Psoas muscle (tissue), 8 donors: Measurements from ENCODE around the gene HOXB2. TPM values are rescaled to one million over a fixed set of nuclear protein-coding genes. Genes with fewer than 3 reads are reported as not detected.

Experiments
- ATAC-seq, 4 donors: fragments of 200-7000 bp; cut with Tn5 transposase; one replicate each; pipeline ENCODE4 v1.9.1; 2020; ENCODE audit warnings: moderate library complexity in 3 of 4, mild to moderate bottlenecking in 2 of 4
- DNase-seq, 2 donors: peaks; one replicate each; pipeline ENCODE4 v3.0.0-alpha.2; 2020
- H3K27ac ChIP-seq: fragments of 200-600 bp; one replicate; pipeline ENCODE4 v1.8.0; 2022
- H3K27me3 ChIP-seq, 3 donors: fragments of 200-600 bp in 1 of 3; one replicate each; pipeline versions ENCODE4 v1.6.1 to v1.8.0; 2013 to 2022; ENCODE audit warnings: low read length in 2 of 3, mild to moderate bottlenecking in 2 of 3, moderate library complexity in 1 of 3; ENCODE audit not compliant: insufficient read depth in 3 of 3
- H3K36me3 ChIP-seq, 2 donors: fragments of 200-600 bp in 1 of 2; one replicate each; pipeline versions ENCODE4 v1.6.1 to v1.8.0; 2013 to 2022; ENCODE audit warnings: low read depth in 1 of 2, mild to moderate bottlenecking in 1 of 2, moderate library complexity in 1 of 2; ENCODE audit not compliant: insufficient read depth in 1 of 2
- H3K4me1 ChIP-seq: fragments of 200-600 bp; one replicate; pipeline ENCODE4 v1.8.0; 2022
- H3K4me3 ChIP-seq: fragments of 200-600 bp; one replicate; pipeline ENCODE4 v1.8.0; 2022; ENCODE audit warnings: mild to moderate bottlenecking
- H3K9me3 ChIP-seq: fragments of 200-600 bp; one replicate; pipeline ENCODE4 v1.8.0; 2022
- WGBS, 3 donors: extraction: QIAGEN DNeasy Blood & Tissue Kit; methylation state at CpG; one replicate each; pipeline versions ENCODE4 v1.1.6 to v1.1.7; 2013; 5-methylcytosine and 5-hydroxymethylcytosine counted together
- intact Hi-C, 2 donors: fragments of 100-400 bp; cut with DNase I; formaldehyde crosslinking; loops; one replicate each; pipeline versions ENCODE4 v1.11.0 to v1.14.2; 2022
- polyA plus RNA-seq, 3 donors: library from polyadenylated mRNA; stranded (reverse); fragments of 200-250 nt; gene quantifications; one replicate each; pipeline ENCODE4 v1.2.3, GENCODE V29; 2013
- total RNA-seq, 4 donors: library from RNA; stranded (reverse); fragmentation: NEBNext Ultra II Directional in 2 of 4; extraction: Animal tissue kit (Norgen Biotek cat#: 25700) in 2 of 4; gene quantifications; one replicate each; pipeline versions ENCODE4 v1.2.1 to v1.2.4, GENCODE V29; 2021 to 2023
- TF ChIP-seq, protein P1 (sequence below): fragments of 200-600 bp; IDR thresholded peaks from one replicate; pipeline ENCODE4 v1.8.0; 2022; ENCODE audit warnings: antibody characterized with exemption
- donor health status: healthy with polysubstance abuse.
- donor health status: DM: no; HTN: no; CAD: no; lungs with moderate emphysema.
- donor health status: Bipolar disorder and iron deficiency.
- donor health status: healthy.
- donor health status: DM: yes; HTN: yes; CAD: no.
- donor health status: DM: no; HTN: no; CAD: no.
- donor health status: DM: no; HTN: no; CAD: no.
- donor health status: DM: yes; HTN: yes; CAD: no.

The HOXB2 gene
- total and polyA plus RNA-seq, 7 donors, result 3.1 to 12.9 (median 5.0) TPM

GRCh38 chr17:48504953-48505352, 40.0 kb downstream of the HOXB2 start:
- ATAC-seq, result no peak
- no peak for DNase-seq
- Histone ChIP-seq H3K27me3 (peaks cover 3 to 12% (median 6%) of the 10 kb centered on the region in 3 donors), H3K27ac (no peak overlapping the region), H3K9me3 (no peaks in the 10 kb centered on the region), H3K4me1 (no peaks in the 10 kb centered on the region), H3K36me3 (no peaks in the 10 kb centered on the region), H3K4me3 (no peak overlapping the region)
- intact Hi-C loops, result no loop called here
- TF ChIP-seq, protein P1, sequence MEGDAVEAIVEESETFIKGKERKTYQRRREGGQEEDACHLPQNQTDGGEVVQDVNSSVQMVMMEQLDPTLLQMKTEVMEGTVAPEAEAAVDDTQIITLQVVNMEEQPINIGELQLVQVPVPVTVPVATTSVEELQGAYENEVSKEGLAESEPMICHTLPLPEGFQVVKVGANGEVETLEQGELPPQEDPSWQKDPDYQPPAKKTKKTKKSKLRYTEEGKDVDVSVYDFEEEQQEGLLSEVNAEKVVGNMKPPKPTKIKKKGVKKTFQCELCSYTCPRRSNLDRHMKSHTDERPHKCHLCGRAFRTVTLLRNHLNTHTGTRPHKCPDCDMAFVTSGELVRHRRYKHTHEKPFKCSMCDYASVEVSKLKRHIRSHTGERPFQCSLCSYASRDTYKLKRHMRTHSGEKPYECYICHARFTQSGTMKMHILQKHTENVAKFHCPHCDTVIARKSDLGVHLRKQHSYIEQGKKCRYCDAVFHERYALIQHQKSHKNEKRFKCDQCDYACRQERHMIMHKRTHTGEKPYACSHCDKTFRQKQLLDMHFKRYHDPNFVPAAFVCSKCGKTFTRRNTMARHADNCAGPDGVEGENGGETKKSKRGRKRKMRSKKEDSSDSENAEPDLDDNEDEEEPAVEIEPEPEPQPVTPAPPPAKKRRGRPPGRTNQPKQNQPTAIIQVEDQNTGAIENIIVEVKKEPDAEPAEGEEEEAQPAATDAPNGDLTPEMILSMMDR, result no peak
- 93 to 98% (median 93%) methylated on average over 2 of the region's 2 CpGs for WGBS, 3 donors

DNA sequence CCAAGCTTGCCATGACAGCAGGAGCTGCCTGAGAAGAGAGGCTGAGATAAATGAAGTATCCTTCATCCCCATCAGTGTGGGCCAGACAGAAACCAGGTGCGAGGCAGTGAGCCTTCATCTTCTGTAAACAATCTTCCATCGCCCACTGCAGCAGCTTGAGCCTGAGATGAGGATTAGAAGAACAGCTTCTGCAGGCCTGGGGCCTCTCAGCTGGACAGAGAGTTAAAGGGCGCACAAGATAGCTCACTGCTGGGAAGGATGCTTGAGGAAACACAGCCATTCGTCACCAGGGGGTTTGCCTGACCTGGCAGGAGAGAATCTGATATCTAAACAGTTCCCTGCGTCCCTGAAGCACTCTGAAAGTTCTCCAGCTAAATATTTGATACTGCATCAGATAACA, 41.2 kb downstream of the HOXB2 start:
- no peaks in the 10 kb centered on the region for H3K4me1 ChIP-seq
- H3K27me3 ChIP-seq, result peaks cover 3 to 11% (median 6%) of the 10 kb centered on the region in 3 donors
- TF ChIP-seq, protein P1, result no peak
- intact Hi-C loops, result no loop called here
- WGBS, 3 donors, result 92 to 94% (median 92%) methylated on average over 5 of the region's 5 CpGs
- ATAC-seq (no peak), DNase-seq (no peak)
- H3K4me3 ChIP-seq, result no peak overlapping the region
- H3K9me3 ChIP-seq, result no peaks in the 10 kb centered on the region
- H3K36me3 ChIP-seq, result no peaks in the 10 kb centered on the region
- H3K27ac ChIP-seq, result no peak overlapping the region

- 85 to 87% (median 85%) methylated on average over 4 of the region's 4 CpGs for WGBS, 3 donors
- ATAC-seq (no peak), DNase-seq (no peak)
- H3K4me3 ChIP-seq, result no peak overlapping the region
- peaks cover 3 to 6% (median 4%) of the 10 kb centered on the region in 3 donors for H3K27me3 ChIP-seq
- H3K9me3 ChIP-seq, result no peaks in the 10 kb centered on the region
- intact Hi-C loops, result no loop called here
- H3K27ac ChIP-seq, result no peak overlapping the region
- TF ChIP-seq, protein P1, result no peak
- no peaks in the 10 kb centered on the region for H3K36me3 ChIP-seq
- H3K4me1 ChIP-seq, result peaks cover 4% of the 10 kb centered on the region
Observed at GRCh38 chr17:48502901-48503300, 42.0 kb downstream of the HOXB2 start.

GRCh38 chr17:48502312-48502711, 42.6 kb downstream of the HOXB2 start:
- no peak overlapping the region for H3K4me3 ChIP-seq
- H3K9me3 ChIP-seq, result no peaks in the 10 kb centered on the region
- DNase-seq (no peak), ATAC-seq (no peak)
- WGBS, 3 donors, result 84 to 94% (median 88%) methylated on average over 2 of the region's 2 CpGs
- H3K27me3 ChIP-seq, result peaks cover 3 to 8% (median 4%) of the 10 kb centered on the region in 3 donors
- no peak overlapping the region for H3K27ac ChIP-seq
- H3K36me3 ChIP-seq, result no peaks in the 10 kb centered on the region
- intact Hi-C loops, result no loop called here
- TF ChIP-seq, protein P1, result no peak
- H3K4me1 ChIP-seq, result peaks cover 4% of the 10 kb centered on the region
